Panc1 (cell line): ENCODE data around the gene MYADML2. TPM values are rescaled to one million over a fixed set of nuclear protein-coding genes. Genes with fewer than 3 reads are reported as not detected.

Experiments
- ATAC-seq: fragments of 200-7000 bp; cut with Tn5 transposase; 2 replicates; pipeline ENCODE4 v1.9.1; 2020; ENCODE audit warnings: mild to moderate bottlenecking, moderate library complexity
- BruUV-seq: library from RNA; stranded (reverse); fragments of 400-500 nt; replicated peaks from 2 replicates; lab custom pipeline; 2021; lab: Mats Ljungman, UMichigan
- CTCF ChIA-PET: fragments of 300-600 bp; sonication (Branson Sonifier 250); formaldehyde crosslinking; loops from one replicate; lab custom pipeline; 2022; ENCODE audit warnings: antibody characterized with exemption; lab: Charles Lee
- POLR2A ChIA-PET: fragments of 300-600 bp; sonication (Branson Sonifier 250); formaldehyde crosslinking; loops from one replicate; lab custom pipeline; 2022; ENCODE audit warnings: antibody characterized with exemption; lab: Charles Lee
- DNase-seq: peaks from one replicate; pipeline ENCODE4 v3.0.0-alpha.2; 2010; ENCODE audit warnings: low read depth, low spot score
- H3K27ac ChIP-seq: 2 replicates; pipeline ENCODE4 v1.5.1; 2011; ENCODE audit warnings: mild to moderate bottlenecking, low read length, inconsistent platforms
- H3K27me3 ChIP-seq: fragments of 200-500 bp; sonication (Bioruptor generic); 2 replicates; pipeline ENCODE4 v1.6.0; 2014; ENCODE audit warnings: low read length, inconsistent platforms; ENCODE audit not compliant: control insufficient read depth, insufficient read depth
- H3K36me3 ChIP-seq: fragments of 200-500 bp; sonication (Bioruptor generic); 2 replicates; pipeline ENCODE4 v1.5.1; 2014; ENCODE audit warnings: inconsistent platforms, mild to moderate bottlenecking, low read length, moderate library complexity; ENCODE audit not compliant: control insufficient read depth, insufficient read depth
- H3K4me1 ChIP-seq: 2 replicates; pipeline ENCODE4 v1.5.1; 2011; ENCODE audit warnings: inconsistent platforms, mild to moderate bottlenecking, low read length, moderate library complexity; ENCODE audit not compliant: control insufficient read depth, insufficient read depth
- H3K4me3 ChIP-seq, 2 experiments: 2 replicates each; pipeline ENCODE4 v1.5.1; 2011 to 2012; ENCODE audit warnings: low read depth in 2 of 2, low read length in 2 of 2, mild to moderate bottlenecking in 2 of 2, inconsistent platforms in 1 of 2, moderate library complexity in 1 of 2
- H3K9me3 ChIP-seq: fragments of 200-500 bp; sonication (Bioruptor generic); 2 replicates; pipeline ENCODE4 v1.5.1; 2014; ENCODE audit warnings: low read depth, mild to moderate bottlenecking, inconsistent platforms, low read length, moderate library complexity; ENCODE audit not compliant: control insufficient read depth, insufficient read depth
- POLR2AphosphoS5 ChIP-seq: IDR thresholded peaks from 2 replicates; pipeline ENCODE4 v1.6.1; 2012; ENCODE audit warnings: mild to moderate bottlenecking, low read depth, low read length, moderate library complexity
- REST ChIP-seq, 2 experiments: IDR thresholded peaks; 2 replicates each; pipeline ENCODE4 v1.6.1; 2011 to 2012; ENCODE audit warnings: low read depth in 2 of 2, control low read depth in 1 of 2, low read length in 1 of 2, mild to moderate bottlenecking in 1 of 2, moderate library complexity in 1 of 2; ENCODE audit not compliant: insufficient read depth in 1 of 2
- SIN3A ChIP-seq: IDR thresholded peaks from 2 replicates; pipeline ENCODE4 v1.6.1; 2012; ENCODE audit warnings: low read depth, mild to moderate bottlenecking, low read length, moderate library complexity, borderline replicate concordance; ENCODE audit not compliant: insufficient read depth
- TCF7L2 ChIP-seq: IDR thresholded peaks from 2 replicates; pipeline ENCODE4 v1.6.1; 2011; ENCODE audit warnings: mild to moderate bottlenecking, low read depth, low read length, inconsistent platforms
- in situ Hi-C: cut with HindIII; loops from 2 replicates; pipeline ENCODE4 v1.10.0; 2016; ENCODE audit warnings: low sequenced_read_pairs, low pct_unique_long_range_greater_than_20kb
- intact Hi-C: fragments of 100-400 bp; cut with micrococcal nuclease; formaldehyde crosslinking; loops from one replicate; pipeline ENCODE4 v1.10.0; 2022; ENCODE audit not compliant: unreplicated experiment
- total RNA-seq: library from RNA; stranded (reverse); gene quantifications from one replicate; pipeline ENCODE4 v1.2.1, GENCODE V29; 2021; ENCODE audit not compliant: unreplicated experiment
- TF ChIP-seq, protein P1 (sequence below): fragments of 450-650 bp; IDR thresholded peaks from 2 replicates; pipeline ENCODE4 v1.5.1; 2017; ENCODE audit warnings: mild to moderate bottlenecking

MYADML2 gene
- total RNA-seq, 1 experiment from 2014 or later, result not detected

GRCh38 chr17:81917565-81918332, 29.3 kb downstream of the MYADML2 start, which contains the start of gene SIRT7:
Gene SIRT7 (minus strand): TSS chr17:81918176. CDS start chr17:81918131, 45 bp downstream.
- peak within 1 kb of the TSS; percentile 92 for H3K27ac ChIP-seq
- TF ChIP-seq REST (IDR thresholded peaks at IDR 0.05; ENCODE audit: insufficient read depth in 1 of 2, low read depth in 2 of 2, low read length in 1 of 2), result no peak
- TF ChIP-seq SIN3A, result peak; percentile 82; the same call in 1 of the 2 replicates
- TF ChIP-seq, protein P1, sequence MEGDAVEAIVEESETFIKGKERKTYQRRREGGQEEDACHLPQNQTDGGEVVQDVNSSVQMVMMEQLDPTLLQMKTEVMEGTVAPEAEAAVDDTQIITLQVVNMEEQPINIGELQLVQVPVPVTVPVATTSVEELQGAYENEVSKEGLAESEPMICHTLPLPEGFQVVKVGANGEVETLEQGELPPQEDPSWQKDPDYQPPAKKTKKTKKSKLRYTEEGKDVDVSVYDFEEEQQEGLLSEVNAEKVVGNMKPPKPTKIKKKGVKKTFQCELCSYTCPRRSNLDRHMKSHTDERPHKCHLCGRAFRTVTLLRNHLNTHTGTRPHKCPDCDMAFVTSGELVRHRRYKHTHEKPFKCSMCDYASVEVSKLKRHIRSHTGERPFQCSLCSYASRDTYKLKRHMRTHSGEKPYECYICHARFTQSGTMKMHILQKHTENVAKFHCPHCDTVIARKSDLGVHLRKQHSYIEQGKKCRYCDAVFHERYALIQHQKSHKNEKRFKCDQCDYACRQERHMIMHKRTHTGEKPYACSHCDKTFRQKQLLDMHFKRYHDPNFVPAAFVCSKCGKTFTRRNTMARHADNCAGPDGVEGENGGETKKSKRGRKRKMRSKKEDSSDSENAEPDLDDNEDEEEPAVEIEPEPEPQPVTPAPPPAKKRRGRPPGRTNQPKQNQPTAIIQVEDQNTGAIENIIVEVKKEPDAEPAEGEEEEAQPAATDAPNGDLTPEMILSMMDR, result no peak
- TF ChIP-seq POLR2AphosphoS5, result peak; percentile 80
- no peak for TF ChIP-seq TCF7L2
- DNase-seq (no peak), ATAC-seq (peak; percentile 78)
- no peaks in the 10 kb centered on the region for H3K27me3 ChIP-seq
- ChIA-PET CTCF (interaction anchor here (0.6 kb wide), 1 partner anchor 36 kb away, joined by 3 read pairs; no protein-coding TSS in a partner anchor), POLR2A (interaction anchor here (0.5 to 0.9 kb wide), 3 partner anchors 9 to 1246 kb away, joined by 3 to 10 read pairs (median 3); no protein-coding TSS in a partner anchor)
- BruUV-seq, result no TSS peak
- H3K9me3 ChIP-seq, result no peaks in the 10 kb centered on the region
- H3K4me3 ChIP-seq, result peak within 1 kb of the TSS; percentile 72 to 80
- in situ Hi-C loops (no loop called here), intact Hi-C loops (no loop called here)
- H3K36me3 ChIP-seq, result peaks cover 16% of the 10 kb centered on the region
- peaks cover 53% of the 10 kb centered on the region for H3K4me1 ChIP-seq

GRCh38 chr17:81916234-81917001, 30.6 kb downstream of the MYADML2 start:
- intact Hi-C loops, result no loop called here
- BruUV-seq, result no TSS peak
- no peaks in the 10 kb centered on the region for H3K9me3 ChIP-seq

More at GRCh38 chr17:81916234-81917001, 30.6 kb downstream of the MYADML2 start:
- Histone ChIP-seq H3K27ac (peak overlapping the region; percentile 92), H3K36me3 (peaks cover 16% of the 10 kb centered on the region), H3K4me1 (peaks cover 52% of the 10 kb centered on the region), H3K4me3 (peak overlapping the region; percentile 72 to 80), H3K27me3 (no peaks in the 10 kb centered on the region)
- in situ Hi-C loops, result no loop called here
- TF ChIP-seq REST (IDR thresholded peaks at IDR 0.05; ENCODE audit: insufficient read depth in 1 of 2, low read depth in 2 of 2, low read length in 1 of 2) (no peak), SIN3A (no peak), TCF7L2 (no peak)
- POLR2A ChIA-PET, result interaction anchor here (0.7 to 1.3 kb wide), 3 partner anchors 8 to 1247 kb away, joined by 3 read pairs; no protein-coding TSS in a partner anchor
- DNase-seq (peak; percentile 50), ATAC-seq (no peak)
- CTCF ChIA-PET, result no interaction called here
